ENCODE results near the gene ORMDL2.
"Not testable (repeated sequence)": the region's sequence is repeated elsewhere in the genome, so short reads cannot be mapped to it uniquely, and the experiment has no call there.

ORMDL2 gene

DNA sequence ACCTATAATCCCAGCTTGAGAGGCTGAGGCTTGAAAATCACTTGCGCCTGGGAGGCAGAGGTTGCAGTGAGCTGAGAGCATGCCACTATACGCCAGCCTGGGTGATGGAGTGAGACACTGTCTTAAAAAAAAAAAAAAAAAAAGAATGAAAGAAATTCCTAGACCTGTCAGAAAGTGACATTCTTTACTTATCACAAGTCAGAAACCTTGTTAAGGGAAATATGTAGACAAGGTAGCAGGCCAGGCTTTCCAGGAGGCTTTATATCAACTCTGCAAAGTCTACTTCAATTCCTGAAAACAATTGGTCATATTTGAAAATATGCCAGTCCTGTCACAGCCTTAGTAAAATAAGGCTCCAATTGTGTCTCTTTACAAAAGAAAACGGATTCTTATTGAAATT is 44.0 kb downstream of the ORMDL2 start:
- DNase-seq = no peak

DNA sequence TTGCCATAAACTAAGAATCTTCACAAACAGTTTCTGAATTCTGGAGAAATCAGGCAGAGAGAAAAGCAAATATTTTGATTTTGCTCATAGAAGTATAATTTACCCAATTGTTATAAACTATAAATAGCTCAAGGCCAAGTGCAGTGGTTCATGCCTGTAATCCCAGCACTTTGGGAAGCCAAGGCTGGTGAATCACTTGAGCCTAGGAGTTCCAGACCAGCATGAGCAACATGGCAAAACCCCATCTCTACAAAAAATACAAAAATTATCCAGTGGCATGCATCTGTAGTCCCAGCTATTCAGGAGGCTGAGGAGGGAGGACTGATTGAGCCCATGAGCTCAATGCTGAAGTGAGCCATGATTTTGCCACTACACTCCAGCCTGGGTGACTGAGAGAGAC is 44.4 kb downstream of the ORMDL2 start:
- no peak for DNase-seq

DNA sequence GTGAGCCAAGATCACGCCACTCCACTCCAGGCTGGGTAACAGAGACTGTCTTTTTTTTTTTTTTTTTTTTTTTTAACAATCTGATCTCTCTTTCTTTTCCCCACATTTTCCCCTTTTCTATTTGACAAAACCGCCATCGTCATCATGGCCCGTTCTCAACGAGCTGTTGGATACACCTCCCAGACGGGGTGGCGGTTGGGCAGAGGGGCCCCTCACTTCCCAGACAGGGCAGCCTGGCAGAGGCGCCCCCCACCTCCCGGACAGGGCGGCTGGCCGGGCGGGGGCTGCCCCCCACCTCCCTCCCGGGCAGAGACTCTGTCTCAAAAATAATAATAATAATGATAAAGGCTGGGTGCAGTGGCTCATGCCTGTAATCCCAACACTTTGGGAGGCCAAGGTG is 45.1 kb downstream of the ORMDL2 start:
- not testable (repeated sequence) for DNase-seq

DNA sequence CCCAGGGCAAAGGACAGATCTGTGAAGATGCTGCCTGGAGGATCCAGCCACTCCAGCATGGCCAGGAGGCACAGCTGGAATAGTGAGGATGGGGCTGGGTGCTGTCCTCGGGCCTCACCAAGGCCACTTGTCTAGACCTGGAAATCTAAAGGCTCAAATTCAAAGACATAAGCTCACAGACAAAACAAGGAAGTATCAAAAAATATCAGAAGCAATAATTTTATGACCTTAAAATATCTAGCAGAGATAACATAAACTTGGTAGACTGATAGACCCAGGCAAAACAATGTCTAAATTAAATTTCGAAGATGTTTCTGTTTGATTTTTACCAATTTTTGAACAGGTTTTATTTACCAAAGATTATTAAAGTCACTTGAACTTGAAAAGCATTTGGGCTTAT is 47.5 kb downstream of the ORMDL2 start:
- DNase-seq = no peak

DNA sequence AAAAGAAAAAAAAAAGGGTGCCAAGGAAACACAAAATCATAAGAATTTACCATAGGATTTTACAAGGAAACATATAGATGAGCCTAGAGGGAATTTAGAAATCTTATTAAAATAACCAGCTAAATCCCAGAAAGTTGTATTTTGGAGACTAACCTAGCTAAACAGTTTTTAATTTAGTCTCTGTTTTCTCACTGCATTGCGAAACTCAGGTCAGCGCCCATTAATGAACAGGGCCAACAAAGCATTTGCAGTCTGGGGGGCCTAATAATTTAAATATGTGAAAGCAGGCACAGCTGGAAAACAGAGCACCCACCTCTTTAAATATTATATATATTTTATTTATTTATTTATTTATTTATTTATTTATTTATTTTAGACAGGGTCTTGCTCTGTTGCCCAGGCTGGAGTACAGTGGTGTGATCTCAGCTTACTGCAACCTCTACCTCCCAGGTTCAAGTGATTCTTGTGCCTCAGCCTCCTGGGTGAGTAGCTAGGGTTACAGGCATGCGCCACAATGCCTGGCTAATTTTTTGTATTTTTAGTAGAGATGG is 48.7 kb downstream of the ORMDL2 start:
- DNase-seq = not testable (repeated sequence)

Data from right forelimb (tissue), 1 donor.